ENCODE results near the gene PDE6G.

GRCh38 chr17:81685108-81685507 is 28.8 kb upstream of the PDE6G start:
- TF ChIP-seq EZH2phosphoT487 (IDR thresholded peaks at IDR 0.05; ENCODE audit: borderline replicate concordance) (no peak), CTCF (conservative IDR thresholded peaks at IDR 0.05; ENCODE audit: low read length) (no peak)
